ENCODE results near the gene ARVCF. TPM values are rescaled to one million over a fixed set of nuclear protein-coding genes. Genes with fewer than 3 reads are reported as not detected.

The ARVCF gene
- polyA plus RNA-seq, 4 donors, result 18.0 to 31.2 (median 20.2) TPM

GRCh38 chr22:19964701-19965386 lies 51.8 kb downstream of the ARVCF start:
- DNase-seq (ENCODE audit: low read depth in 4 of 4, low spot score in 3 of 4), result no peak

- DNase-seq (ENCODE audit: low read depth in 4 of 4, low spot score in 3 of 4), result no peak
Observed at GRCh38 chr22:19963863-19964642, 52.6 kb downstream of the ARVCF start.

- DNase-seq (ENCODE audit: low read depth in 4 of 4, low spot score in 3 of 4), result no peak
Observed at GRCh38 chr22:19962909-19963806, 53.5 kb downstream of the ARVCF start.

- DNase-seq (ENCODE audit: low read depth in 4 of 4, low spot score in 3 of 4), result no peak
Observed at GRCh38 chr22:19962246-19962908, 54.2 kb downstream of the ARVCF start.

GRCh38 chr22:19961868-19962245 lies 54.8 kb downstream of the ARVCF start:
- DNase-seq (ENCODE audit: low read depth in 4 of 4, low spot score in 3 of 4), result no peak

- no peak for DNase-seq (ENCODE audit: low read depth in 4 of 4, low spot score in 3 of 4)
Observed at GRCh38 chr22:19961201-19961580, 55.4 kb downstream of the ARVCF start.

GRCh38 chr22:19960491-19961200 lies 56.0 kb downstream of the ARVCF start:
- no peak for DNase-seq (ENCODE audit: low read depth in 4 of 4, low spot score in 3 of 4)

- no peak for DNase-seq (ENCODE audit: low read depth in 4 of 4, low spot score in 3 of 4)
Observed at GRCh38 chr22:19959587-19960490, 56.8 kb downstream of the ARVCF start.

- peak in 3 of 4 donors; percentile 85 to 89 (median 87) for DNase-seq (ENCODE audit: low read depth in 4 of 4, low spot score in 3 of 4)
Observed at GRCh38 chr22:19959043-19959586, 57.5 kb downstream of the ARVCF start.

- DNase-seq (ENCODE audit: low read depth in 4 of 4, low spot score in 3 of 4), result no peak
Observed at GRCh38 chr22:19958083-19959042, 58.3 kb downstream of the ARVCF start.

- no peak for DNase-seq (ENCODE audit: low read depth in 4 of 4, low spot score in 3 of 4)
Observed at GRCh38 chr22:19957445-19957844, 59.2 kb downstream of the ARVCF start.

- no peak for DNase-seq (ENCODE audit: low read depth in 4 of 4, low spot score in 3 of 4)
Observed at GRCh38 chr22:19955241-19956128, 61.1 kb downstream of the ARVCF start.

- no peak for DNase-seq (ENCODE audit: low read depth in 4 of 4, low spot score in 3 of 4)
Observed at GRCh38 chr22:19951346-19951745, 65.3 kb downstream of the ARVCF start.

- DNase-seq (ENCODE audit: low read depth in 4 of 4, low spot score in 3 of 4), result no peak
Observed at GRCh38 chr22:19948057-19948760, 68.4 kb downstream of the ARVCF start.

- DNase-seq (ENCODE audit: low read depth in 4 of 4, low spot score in 3 of 4), result no peak
Observed at GRCh38 chr22:19943082-19944026, 73.3 kb downstream of the ARVCF start.

Measured in right renal pelvis (tissue), 4 donors.